8988T (cell line): ENCODE results near the gene LRP1B.

Source experiments
- DNase-seq: peaks from one replicate; pipeline ENCODE4 v3.0.0; 2011

LRP1B gene

GRCh38 chr2:142038826-142039225, 92.0 kb downstream of the LRP1B start:
- no peak for DNase-seq

GRCh38 chr2:142037744-142038143, 93.1 kb downstream of the LRP1B start:
- DNase-seq: no peak

GRCh38 chr2:142037066-142037465, 93.8 kb downstream of the LRP1B start:
- no peak for DNase-seq

- no peak for DNase-seq
Measured at GRCh38 chr2:142033393-142033792, 97.4 kb downstream of the LRP1B start.

- no peak for DNase-seq
Measured at GRCh38 chr2:142031656-142032055, 99.2 kb downstream of the LRP1B start.

GRCh38 chr2:142030735-142031134, 100.1 kb downstream of the LRP1B start:
- no peak for DNase-seq

- no peak for DNase-seq
Measured at GRCh38 chr2:142029974-142030373, 100.8 kb downstream of the LRP1B start.

GRCh38 chr2:142025394-142025793, 105.4 kb downstream of the LRP1B start:
- no peak for DNase-seq

GRCh38 chr2:142020368-142020767, 110.4 kb downstream of the LRP1B start:
- no peak for DNase-seq

GRCh38 chr2:142014536-142014935, 116.3 kb downstream of the LRP1B start:
- no peak for DNase-seq

- no peak for DNase-seq
Measured at GRCh38 chr2:142012797-142013196, 118.0 kb downstream of the LRP1B start.

- DNase-seq: no peak
Measured at GRCh38 chr2:142010477-142011270, 120.1 kb downstream of the LRP1B start.

GRCh38 chr2:142008135-142008744, 122.6 kb downstream of the LRP1B start:
- DNase-seq: no peak

GRCh38 chr2:141994066-141994465, 136.8 kb downstream of the LRP1B start:
- DNase-seq: no peak

GRCh38 chr2:141992695-141993094, 138.1 kb downstream of the LRP1B start:
- DNase-seq: no peak

GRCh38 chr2:141968433-141968832, 162.4 kb downstream of the LRP1B start:
- DNase-seq: no peak

GRCh38 chr2:141967980-141968379, 162.8 kb downstream of the LRP1B start:
- no peak for DNase-seq

- no peak for DNase-seq
Measured at GRCh38 chr2:141967503-141967902, 163.3 kb downstream of the LRP1B start.

GRCh38 chr2:141959941-141960340, 170.9 kb downstream of the LRP1B start:
- DNase-seq: no peak

- DNase-seq: no peak
Measured at GRCh38 chr2:141959016-141959415, 171.8 kb downstream of the LRP1B start.

- DNase-seq: no peak
Measured at GRCh38 chr2:141957827-141958450, 172.9 kb downstream of the LRP1B start.

- DNase-seq: no peak
Measured at GRCh38 chr2:141957321-141957720, 173.5 kb downstream of the LRP1B start.

GRCh38 chr2:141947396-141948114, 183.3 kb downstream of the LRP1B start:
- DNase-seq: no peak

GRCh38 chr2:141946016-141946415, 184.8 kb downstream of the LRP1B start:
- DNase-seq: no peak
